IPS-NIHi7 (cell line): Measurements from ENCODE around the gene SRGAP2B.
"Not testable (repeated sequence)": the region's sequence is repeated elsewhere in the genome, so short reads cannot be mapped to it uniquely, and the experiment has no call there.

Source experiments
- DNase-seq: peaks from one replicate; pipeline ENCODE4 v3.0.0; 2012; ENCODE audit warnings: mixed read lengths; ENCODE audit errors: extremely low spot score

Gene SRGAP2B

DNA sequence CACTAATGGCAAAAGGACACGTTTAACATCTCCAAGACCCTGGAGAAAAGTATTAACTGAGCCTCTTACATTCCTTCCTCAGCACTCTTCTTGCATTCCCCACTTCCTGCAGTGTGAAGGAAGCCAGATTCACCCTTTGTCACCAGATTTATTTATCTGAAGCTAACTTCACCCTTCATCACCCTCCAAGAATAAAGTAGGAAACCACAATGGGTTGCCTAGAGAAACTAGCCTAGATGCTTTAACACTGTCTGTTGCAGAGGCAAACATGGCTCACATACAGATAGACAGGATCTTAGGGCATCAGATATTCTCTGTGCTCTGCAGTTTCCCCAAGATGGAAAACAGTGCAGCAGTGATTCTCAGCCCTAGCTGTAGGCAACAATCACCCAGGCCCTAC is 147.6 kb downstream of the SRGAP2B start:
- DNase-seq: not testable (repeated sequence)

DNA sequence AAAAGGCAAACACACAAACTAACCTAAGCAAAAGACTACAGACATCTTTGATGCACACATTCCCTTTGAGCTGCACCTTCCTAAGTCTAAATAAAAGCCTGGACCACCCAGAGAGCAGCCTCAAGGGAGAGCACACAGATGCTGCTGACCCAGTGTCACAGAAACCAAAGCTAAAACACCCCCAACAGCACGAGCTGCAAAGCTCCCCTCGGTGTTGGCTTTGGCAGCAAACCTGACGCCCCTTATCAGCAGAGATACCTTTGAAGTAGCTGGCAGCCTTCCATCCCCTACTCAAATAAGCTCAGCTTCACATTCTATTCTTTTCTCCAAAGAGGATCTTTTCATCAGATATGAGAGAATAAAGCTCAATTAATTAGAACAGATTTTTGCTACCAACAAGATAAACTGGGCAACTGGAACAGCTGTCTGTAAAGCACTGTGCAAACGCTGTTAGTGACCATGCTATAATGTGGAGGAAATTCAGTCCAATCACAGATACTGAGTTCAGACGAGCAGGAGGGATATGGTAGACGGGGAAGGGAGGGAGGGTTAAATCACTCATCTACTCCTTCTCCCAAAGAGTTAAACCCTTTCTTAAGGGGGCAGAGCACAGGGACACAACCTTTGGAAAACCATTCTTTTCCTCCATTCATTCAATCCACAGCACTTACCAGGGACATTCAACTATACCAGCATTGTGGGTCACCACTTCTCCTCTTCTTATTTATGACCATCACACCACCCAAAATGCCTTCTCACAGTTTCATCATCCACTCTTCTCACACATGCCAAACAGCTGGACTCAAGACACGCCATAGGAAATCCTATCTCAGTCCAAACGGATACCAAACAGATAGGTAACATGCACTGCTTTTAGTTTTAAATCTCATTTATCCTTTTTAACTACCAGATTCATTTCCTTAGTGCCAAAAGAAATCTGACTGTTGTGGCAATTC is 148.3 kb downstream of the SRGAP2B start:
- DNase-seq: not testable (repeated sequence)

DNA sequence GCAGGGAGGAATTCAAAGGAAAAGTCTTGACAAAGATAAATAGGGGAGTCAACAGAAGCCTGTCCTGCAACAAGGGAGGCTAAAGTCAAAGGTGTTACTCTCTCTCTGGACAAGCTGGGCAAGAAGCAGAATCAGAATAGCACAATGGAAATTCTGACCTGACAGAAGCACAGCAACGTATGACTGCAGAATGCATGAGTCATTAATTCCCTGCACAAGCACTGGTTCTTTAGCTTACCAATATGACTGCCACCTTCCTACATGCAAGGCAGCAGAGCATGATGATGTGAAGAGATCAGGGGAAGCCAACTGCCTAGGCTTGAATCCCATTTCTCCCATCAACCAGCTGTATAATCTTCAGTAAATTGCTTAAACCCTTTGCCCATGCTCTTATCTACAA is 153.4 kb downstream of the SRGAP2B start:
- DNase-seq: not testable (repeated sequence)

DNA sequence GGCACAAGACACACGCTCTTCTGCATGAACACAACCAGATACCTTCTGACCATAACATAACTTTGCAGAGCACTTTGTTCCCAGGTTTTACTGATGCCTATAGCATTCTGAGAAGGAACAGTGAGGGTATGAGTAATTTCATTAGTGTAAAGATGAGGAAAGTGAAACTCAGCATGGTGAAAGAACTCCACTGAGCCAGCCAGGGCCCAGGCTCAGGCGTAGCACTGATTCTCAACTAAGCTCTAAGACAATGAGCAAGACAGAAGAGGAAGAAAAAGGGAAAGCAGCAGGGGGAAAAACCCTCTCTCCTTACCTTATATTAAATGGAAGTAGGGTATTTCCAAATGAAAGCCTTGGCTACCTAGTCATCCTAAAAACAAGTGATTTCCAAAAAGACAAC is 155.1 kb downstream of the SRGAP2B start:
- not testable (repeated sequence) for DNase-seq

DNA sequence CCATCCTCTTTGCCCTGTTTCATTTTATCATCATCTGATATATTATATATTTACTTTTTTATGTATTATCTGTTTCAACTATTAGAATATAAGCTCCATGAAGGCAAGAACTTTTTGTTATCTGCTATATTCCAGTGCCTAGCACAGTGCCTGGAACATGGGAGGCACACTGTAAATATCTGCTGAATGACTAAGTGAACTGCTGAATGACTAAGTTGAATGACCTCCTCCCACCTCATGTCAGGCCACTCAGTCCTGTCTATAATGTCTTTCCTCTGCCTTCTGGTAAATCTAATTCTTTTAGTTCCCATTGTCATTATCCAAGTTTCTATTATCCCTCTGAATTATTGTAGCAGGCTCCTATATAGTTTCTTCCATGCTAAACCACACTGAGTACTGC is 156.5 kb downstream of the SRGAP2B start:
- not testable (repeated sequence) for DNase-seq

DNA sequence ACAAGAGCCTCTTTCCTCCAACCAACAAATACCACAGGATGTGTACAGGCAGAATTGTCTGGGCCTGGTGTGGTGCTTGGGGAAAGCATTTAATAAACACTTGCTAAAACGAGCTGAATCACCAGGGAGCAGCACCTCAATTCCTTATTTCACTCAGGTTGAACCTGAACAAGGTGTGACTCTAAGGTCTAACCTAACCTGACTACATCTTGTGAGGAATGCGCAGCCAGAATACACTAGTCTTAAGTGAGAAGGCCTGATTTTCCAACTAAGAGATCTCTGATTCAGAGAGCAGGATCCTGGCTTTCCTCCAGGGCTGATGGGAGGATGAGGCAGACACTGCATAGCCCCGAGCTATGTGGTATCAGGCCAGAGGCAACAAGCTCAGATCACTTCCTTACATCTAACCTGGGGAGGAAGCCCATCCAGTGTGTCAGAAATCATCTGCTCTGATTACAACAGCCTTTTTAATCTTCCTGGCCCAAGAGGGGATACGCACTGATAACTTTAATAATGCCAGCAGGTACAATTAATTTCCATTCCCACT is 158.9 kb downstream of the SRGAP2B start:
- not testable (repeated sequence) for DNase-seq

DNA sequence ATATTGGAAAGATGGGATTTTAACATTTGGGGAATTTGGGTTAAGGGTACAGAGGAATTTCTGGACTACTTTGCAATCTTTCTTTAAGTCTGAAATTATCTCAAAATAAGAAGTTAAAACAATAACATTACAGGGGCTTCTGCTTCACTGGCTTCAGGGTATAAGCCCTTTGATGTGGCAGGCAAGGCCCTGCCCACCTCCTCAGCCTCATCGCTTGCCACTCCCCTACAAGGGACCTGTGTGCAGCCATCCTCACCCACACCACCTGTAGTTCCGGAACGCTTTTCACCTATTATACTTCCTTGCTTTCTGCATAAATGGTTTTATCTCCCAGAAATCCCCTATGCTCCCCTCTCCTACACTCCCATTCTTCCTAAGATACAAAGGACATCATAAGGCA is 159.8 kb downstream of the SRGAP2B start:
- not testable (repeated sequence) for DNase-seq

DNA sequence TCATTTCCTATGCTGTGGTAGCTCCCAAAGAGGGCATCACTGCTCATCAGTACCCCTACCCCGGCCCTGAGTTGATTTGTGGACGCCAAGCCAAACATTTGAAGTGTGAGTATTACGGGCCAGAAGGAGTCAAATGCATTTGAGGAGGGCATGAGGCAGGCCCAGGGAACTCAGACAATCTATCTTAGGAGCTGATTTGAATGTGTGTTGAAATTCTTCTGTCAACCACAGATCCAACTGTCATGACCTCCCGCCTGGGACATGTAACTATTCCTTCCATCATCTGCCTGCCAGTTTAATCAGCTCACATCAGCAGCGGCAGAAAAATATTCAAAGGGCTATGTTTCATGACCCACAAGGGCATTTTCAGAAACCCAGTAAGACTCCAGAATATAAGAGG is 162.1 kb downstream of the SRGAP2B start:
- not testable (repeated sequence) for DNase-seq

DNA sequence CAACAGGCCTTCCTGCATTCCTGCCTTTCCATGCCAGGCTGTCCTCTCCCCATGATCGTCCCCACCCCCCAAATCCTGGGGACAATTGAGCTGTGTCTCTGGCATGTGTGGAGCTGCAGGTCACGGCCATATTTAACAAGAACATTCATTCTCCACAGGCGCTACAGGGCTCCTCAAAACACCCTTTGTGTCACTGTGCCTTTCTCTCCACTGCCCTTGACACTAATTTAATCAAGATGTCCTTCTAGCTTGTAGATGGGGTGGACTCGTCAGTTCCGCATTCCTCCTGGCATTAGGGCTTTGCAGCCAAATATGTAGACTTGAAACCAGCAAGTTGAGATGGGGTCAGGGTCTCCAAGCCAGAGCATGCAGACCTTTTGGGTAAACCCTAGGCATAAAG is 163.0 kb downstream of the SRGAP2B start:
- not testable (repeated sequence) for DNase-seq

DNA sequence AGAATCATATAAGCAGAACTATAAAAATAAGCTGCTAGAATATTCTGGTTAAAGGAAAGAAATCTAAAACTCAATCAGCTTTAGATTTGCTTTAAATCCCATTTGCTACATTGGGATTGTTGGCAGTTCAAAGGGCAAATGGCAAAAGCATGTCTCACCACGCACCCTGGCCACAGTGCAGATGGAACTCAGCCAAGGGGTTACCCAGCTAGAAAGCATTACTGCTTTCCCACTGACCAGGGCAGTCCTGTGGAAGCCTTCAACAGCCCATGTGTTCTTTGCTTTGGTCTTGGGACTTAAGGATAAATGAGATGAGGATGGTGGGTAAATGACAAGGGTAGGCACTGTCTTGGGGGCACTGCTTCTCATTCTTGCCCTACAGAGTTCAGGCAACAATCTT is 163.6 kb downstream of the SRGAP2B start:
- DNase-seq: not testable (repeated sequence)

DNA sequence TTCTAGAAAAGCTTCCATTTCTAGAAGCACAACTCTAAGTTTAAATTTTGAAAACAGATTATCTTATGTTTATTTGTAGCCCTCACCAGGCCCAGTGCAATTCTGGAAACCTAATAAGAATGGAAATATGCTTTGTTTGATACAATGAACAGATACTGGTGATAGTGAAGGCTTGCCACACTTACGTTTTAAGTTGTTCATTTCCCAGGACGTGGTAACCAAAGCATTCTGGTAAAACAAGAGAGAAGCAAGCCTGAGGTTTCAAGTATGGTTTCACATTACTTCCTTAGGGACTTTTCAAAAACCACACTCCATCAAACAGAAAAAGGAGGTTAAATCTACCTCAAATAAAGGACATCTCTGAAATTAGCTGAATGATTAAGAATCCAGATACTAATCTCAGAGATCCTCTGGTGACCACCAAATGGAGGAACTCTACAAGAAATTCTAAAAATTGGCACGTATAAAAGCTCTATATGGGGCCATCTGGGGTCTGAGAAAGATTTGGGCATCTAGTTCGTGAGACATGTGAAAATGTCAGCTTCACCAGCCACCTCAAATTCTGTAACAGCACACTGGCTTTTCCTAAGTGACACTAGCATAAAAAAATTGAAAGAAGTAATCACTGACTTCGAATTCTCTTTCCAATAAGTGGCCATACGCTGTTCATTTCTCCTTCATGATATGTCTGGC is 164.9 kb downstream of the SRGAP2B start:
- not testable (repeated sequence) for DNase-seq

DNA sequence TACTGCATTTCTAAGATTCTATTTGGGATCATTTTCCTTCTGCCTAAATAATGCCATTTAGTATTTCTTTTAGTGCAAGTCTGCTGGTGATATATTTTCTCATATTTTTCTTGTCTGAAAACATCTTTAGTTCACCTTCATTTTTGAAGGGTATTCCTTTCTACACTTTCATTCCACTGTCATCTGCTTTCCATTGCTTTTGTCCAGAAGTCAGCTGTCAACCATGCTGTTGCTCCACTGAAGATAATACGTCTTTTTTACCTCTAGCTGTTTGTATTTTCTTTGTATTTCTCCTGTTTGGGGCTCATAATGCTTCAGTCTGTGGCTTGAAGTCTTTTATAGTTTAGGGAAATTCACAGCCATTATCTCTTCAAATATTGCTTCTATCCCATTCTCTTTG is 167.8 kb downstream of the SRGAP2B start:
- DNase-seq: not testable (repeated sequence)

DNA sequence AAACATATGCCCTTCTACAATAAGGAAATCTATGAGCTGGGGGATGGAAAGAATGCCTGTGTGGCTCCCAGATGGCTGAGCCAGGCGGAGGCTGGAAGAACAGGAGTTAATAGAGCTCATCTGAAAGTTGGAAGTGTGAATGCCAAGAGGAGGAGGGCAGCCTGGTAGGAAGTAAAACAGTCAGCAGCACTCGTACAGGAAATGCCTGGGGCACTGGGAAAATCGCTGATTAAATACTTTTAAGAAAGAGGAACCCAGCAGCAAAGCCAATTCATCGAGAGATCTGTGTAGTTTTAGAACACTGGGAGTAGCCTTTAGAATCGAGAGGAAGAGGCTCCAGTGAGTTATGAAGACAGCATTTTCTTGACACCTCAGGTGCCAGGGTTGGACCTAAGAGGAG is 171.5 kb downstream of the SRGAP2B start:
- DNase-seq: not testable (repeated sequence)

DNA sequence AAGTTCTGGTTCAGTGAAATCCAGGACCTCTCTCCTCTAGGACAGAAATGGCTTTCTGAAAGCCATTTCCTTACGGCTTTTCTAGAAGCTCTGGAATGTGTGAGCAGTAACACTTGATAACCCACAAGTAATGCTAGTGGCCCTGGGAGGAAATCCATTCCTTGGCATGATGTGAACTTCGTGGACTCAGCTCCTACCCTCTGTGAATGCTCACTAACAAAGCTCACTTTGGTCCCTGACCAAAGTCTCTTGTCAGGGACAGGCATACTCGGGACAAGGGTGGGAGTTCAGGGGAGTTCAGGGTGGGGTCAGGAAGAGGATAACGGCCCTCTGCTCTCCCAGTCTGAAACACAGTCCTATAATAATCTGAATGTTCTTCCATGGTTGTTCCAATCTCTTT is 172.3 kb downstream of the SRGAP2B start:
- not testable (repeated sequence) for DNase-seq

DNA sequence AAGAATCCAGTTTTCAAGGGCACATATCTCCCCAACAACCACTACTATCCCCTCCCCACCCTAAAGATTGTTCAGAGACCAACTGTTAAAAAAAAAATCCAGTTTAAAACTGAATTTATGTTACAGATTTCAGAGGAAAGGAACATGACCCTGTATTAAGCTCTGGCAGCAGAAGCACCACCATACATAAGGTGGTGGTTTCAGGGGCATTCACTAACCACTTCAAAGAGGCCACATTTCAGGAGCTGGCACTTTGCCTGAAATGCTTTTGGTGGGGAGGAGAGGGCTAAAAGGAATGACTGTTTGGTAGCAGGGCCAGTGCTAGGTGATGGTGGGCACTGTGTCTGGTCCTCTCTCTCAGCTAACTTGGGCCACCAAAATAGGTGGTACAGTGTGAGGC is 176.0 kb downstream of the SRGAP2B start:
- not testable (repeated sequence) for DNase-seq

DNA sequence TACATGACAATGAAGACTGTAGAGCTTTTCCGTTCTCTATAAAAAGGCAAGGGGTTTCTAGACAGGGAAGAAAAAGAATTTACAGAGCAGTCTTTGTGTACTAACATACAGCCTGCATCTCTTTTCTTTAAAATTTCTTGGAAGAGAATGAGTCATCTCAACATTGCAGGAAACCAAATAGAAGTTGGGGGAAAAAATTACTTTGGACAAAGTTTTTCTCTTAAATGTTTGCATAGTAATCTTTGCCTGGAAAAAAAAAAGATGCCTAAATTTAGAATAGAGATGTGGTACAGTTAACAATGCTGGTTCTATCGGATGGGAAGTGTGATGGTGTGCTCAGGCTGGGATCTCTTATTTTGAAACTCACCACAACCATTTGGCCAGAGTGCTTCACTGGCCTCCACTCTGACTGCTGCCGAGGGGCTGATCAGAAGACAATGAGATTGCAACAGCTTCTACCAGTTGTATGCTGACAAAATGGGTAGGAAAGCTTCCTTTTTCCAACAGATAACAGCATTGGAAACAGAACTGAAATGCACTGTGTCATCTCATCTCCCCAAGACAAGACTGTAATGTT is 177.0 kb downstream of the SRGAP2B start:
- not testable (repeated sequence) for DNase-seq

DNA sequence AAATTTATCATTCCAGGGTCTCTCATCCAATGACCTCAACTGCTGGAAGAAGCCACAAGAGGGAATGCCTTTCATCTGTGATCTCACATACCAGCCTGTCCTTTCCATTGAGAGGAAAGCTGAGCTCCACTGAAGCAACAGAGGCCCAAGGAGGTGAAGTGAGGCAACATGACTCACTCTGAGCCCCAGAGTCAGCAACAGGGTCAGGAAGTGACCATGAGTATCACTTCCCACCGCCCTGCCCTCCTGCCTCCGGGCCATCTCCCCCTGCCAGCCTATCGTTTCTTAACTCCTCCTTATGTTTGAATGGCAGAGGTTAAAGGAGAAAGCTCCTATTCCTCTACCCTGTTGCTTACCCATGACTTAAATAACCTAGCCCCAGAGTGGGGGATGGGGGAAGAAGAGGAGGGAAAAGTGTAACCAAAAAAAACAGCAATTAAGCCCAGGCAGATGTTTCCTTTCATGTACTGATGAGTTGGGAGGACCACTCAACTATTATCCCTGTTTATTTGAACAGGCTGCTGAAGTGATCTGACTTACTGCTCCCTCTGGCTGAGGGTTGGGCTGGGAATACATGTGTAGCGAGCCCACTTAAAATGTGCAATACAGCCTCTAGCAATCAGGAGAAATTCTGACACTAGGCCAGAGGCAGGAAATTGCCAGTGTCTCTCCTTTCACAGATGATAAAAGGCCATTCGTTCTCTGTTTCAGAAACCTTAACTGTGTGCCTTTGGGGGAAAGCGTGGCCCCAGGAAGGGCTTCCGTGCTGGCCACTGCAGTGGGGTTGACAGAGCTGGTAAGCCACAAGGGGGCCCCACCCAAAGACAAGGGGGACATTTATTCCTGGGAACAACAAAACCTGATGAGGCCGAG is 177.7 kb downstream of the SRGAP2B start:
- not testable (repeated sequence) for DNase-seq

DNA sequence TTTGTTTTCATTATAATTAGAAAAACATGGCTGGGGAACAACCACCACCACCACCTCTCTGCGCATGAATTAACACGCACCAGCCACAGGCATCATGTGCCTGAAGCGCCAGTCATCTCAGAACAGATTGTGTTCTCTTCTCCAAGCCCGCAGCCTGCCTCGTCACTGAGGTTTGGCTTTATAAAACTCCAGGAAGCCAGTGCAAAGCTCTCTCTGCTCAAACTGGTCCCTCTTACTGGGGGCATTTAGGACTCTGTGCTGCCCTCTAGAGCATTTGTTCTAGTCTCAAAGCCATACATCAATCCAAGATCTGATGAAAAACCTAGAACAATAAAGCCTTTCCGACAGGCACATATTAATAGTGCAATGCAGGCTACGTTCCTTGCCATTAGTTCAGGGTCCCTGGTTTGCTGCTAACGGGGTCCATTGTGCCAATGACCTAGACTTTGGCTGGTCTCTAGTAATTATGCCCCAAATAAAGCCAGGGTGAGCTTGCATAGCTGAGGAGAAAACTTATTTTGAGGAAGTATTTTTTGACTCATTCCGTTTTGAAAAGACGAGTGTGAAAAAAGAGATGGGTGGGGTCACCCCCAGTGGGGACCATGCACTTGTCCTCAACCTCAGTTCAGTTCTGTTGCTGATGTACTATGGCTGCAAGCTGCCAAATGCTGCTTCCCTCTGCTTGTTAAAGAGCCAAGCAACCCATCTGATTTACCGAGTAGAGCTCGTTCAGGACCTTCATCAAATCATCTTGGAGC is 181.0 kb downstream of the SRGAP2B start:
- DNase-seq: not testable (repeated sequence)

DNA sequence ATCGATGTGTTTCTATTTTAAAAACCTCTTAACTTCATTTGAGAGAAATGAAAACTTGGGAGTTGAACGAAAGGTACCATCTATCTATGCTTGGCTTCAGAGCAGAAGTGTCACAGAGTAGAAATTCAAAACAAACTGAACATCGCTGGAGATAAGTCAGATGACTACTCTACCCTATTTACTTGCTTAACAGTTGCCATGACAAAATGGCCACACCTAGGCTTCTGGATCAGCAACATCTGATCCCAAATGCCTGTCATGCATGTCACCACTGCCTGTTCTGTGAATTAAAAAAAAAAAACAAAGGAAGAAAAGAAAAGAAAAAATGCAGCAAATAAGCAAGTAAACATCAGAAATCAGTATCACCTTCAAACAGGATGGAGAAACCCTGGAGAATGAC is 181.7 kb downstream of the SRGAP2B start:
- DNase-seq: not testable (repeated sequence)

DNA sequence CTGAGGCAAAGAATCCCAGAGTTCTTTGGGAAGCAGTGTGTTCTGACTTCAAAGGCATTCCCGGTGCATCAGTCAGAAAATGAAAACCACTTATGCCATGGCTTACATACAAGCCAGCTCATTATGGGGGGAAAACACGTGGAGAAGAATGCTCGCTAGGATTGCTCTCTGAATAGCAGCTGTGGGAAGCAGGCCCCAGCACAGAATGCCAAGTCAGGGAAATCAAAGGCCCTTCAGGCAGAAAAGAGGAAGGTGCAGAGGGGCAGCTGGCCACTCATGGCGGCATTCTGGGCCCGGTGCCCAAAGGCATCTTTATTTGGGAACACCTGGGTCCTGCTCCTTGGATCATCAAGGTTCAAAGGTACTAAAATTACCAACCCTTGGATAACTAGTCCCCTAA is 184.4 kb downstream of the SRGAP2B start:
- DNase-seq: not testable (repeated sequence)
